ENCODE data around the gene UVSSA.
A peak's percentile ranks its signal among the peaks of the same experiment; 100 is the strongest.

UVSSA gene

GRCh38 chr4:1348014-1348513 lies 1.1 kb downstream of the UVSSA start:
- Histone ChIP-seq H3K36me3 (replicated peaks; ENCODE audit: insufficient read depth, low read length) (no peaks in the 10 kb centered on the region), H3K9me2 (replicated peaks; ENCODE audit: insufficient read depth, low read length) (no peaks in the 10 kb centered on the region), H3K79me2 (ENCODE audit: low read length) (peaks cover 8% of the 10 kb centered on the region), H3K4me2 (ENCODE audit: low read depth, low read length) (peak overlapping the region; percentile 93), H3K9me3 (replicated peaks; ENCODE audit: insufficient read depth, low read length) (no peaks in the 10 kb centered on the region), H3F3A (ENCODE audit: insufficient read depth, low read length) (peaks cover 18% of the 10 kb centered on the region), H3K4me3 (ENCODE audit: low read length) (peak overlapping the region; percentile 77), H3K4me1 (ENCODE audit: low read length) (peaks cover 4% of the 10 kb centered on the region; the same call in 1 of the 2 replicates), H3K27ac (ENCODE audit: low read length) (peak overlapping the region; percentile 79; the same call in 1 of the 2 replicates), H3K27me3 (replicated peaks; ENCODE audit: insufficient read depth, low read length) (no peaks in the 10 kb centered on the region), H3K9ac (ENCODE audit: low read length) (peak overlapping the region; percentile 85), H4K20me1 (ENCODE audit: insufficient read depth, low read length) (no peaks in the 10 kb centered on the region), H2AFZ (ENCODE audit: low read length) (peak overlapping the region; percentile 47; the same call in 1 of the 2 replicates)
- TF ChIP-seq CTCF (IDR thresholded peaks at IDR 0.05; ENCODE audit: low read length): no peak
- no peak for TF ChIP-seq EZH2 (optimal IDR thresholded peaks at IDR 0.05; ENCODE audit: low read depth, low read length)
- no peak for TF ChIP-seq EZH2phosphoT487 (IDR thresholded peaks at IDR 0.05; ENCODE audit: low read length)
- peak; percentile 5 for DNase-seq

- Histone ChIP-seq H3K9me2 (replicated peaks; ENCODE audit: insufficient read depth, low read length) (no peaks in the 10 kb centered on the region), H3F3A (ENCODE audit: insufficient read depth, low read length) (peaks cover 17% of the 10 kb centered on the region), H3K79me2 (ENCODE audit: low read length) (peaks cover 8% of the 10 kb centered on the region), H3K4me1 (ENCODE audit: low read length) (peaks cover 4% of the 10 kb centered on the region; the same call in 1 of the 2 replicates), H3K4me2 (ENCODE audit: low read depth, low read length) (no peak overlapping the region), H3K4me3 (ENCODE audit: low read length) (no peak overlapping the region), H4K20me1 (ENCODE audit: insufficient read depth, low read length) (no peaks in the 10 kb centered on the region), H2AFZ (ENCODE audit: low read length) (no peak overlapping the region), H3K27me3 (replicated peaks; ENCODE audit: insufficient read depth, low read length) (no peaks in the 10 kb centered on the region), H3K27ac (ENCODE audit: low read length) (no peak overlapping the region), H3K36me3 (replicated peaks; ENCODE audit: insufficient read depth, low read length) (no peaks in the 10 kb centered on the region), H3K9me3 (replicated peaks; ENCODE audit: insufficient read depth, low read length) (no peaks in the 10 kb centered on the region), H3K9ac (ENCODE audit: low read length) (no peak overlapping the region)
- no peak for DNase-seq
- TF ChIP-seq CTCF (IDR thresholded peaks at IDR 0.05; ENCODE audit: low read length): no peak
- TF ChIP-seq EZH2 (optimal IDR thresholded peaks at IDR 0.05; ENCODE audit: low read depth, low read length): no peak
- TF ChIP-seq EZH2phosphoT487 (IDR thresholded peaks at IDR 0.05; ENCODE audit: low read length): no peak
Measured at GRCh38 chr4:1348746-1349145, 1.7 kb downstream of the UVSSA start.

DNA sequence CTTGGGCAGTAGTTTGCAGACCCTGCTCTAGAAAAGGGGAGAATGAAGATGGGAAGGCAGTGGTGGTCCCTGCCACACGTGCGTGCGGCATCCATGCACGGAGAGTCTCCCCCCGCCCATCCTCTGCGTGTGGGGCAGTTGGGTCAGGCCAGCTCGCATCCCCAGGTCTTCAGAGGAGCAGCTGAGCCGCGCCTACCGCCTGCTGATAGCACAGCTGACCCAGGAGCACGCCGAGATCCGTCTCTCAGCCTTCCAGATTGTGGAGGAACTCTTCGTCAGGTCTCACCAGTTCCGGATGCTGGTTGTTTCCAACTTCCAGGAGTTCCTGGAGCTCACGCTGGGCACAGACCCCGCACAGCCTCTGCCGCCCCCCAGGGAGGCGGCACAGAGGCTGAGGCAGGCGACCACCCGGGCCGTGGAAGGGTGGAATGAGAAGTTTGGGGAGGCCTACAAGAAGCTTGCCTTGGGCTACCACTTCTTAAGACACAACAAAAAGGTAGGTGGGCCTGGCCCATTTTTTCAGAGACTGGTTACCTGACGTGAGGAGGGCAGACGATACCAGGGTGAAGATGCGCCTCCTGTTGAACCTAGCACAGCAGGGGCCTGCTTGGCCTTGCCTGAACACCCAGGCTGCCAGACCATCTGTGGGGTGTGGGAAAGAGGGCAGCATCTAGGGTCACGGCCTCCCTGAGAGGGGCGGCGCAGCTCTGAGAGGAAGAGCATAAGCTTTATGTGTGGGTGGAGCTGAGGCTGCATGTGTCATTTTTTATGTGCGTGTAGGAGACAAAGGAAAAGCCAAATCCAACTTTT lies 2.6 kb downstream of the UVSSA start:
- no peaks in the 10 kb centered on the region for H3K27me3 ChIP-seq (replicated peaks; ENCODE audit: insufficient read depth, low read length)
- DNase-seq: no peak
- no peak overlapping the region for H3K4me3 ChIP-seq (ENCODE audit: low read length)
- H2AFZ ChIP-seq (ENCODE audit: low read length): no peak overlapping the region
- H3K79me2 ChIP-seq (ENCODE audit: low read length): peaks cover 8% of the 10 kb centered on the region
- no peaks in the 10 kb centered on the region for H4K20me1 ChIP-seq (ENCODE audit: insufficient read depth, low read length)
- H3K36me3 ChIP-seq (replicated peaks; ENCODE audit: insufficient read depth, low read length): no peaks in the 10 kb centered on the region
- H3F3A ChIP-seq (ENCODE audit: insufficient read depth, low read length): peaks cover 15% of the 10 kb centered on the region
- TF ChIP-seq EZH2phosphoT487 (IDR thresholded peaks at IDR 0.05; ENCODE audit: low read length) (no peak), CTCF (IDR thresholded peaks at IDR 0.05; ENCODE audit: low read length) (no peak), EZH2 (optimal IDR thresholded peaks at IDR 0.05; ENCODE audit: low read depth, low read length) (no peak)
- H3K9ac ChIP-seq (ENCODE audit: low read length): no peak overlapping the region
- no peaks in the 10 kb centered on the region for H3K9me2 ChIP-seq (replicated peaks; ENCODE audit: insufficient read depth, low read length)
- no peak overlapping the region for H3K4me2 ChIP-seq (ENCODE audit: low read depth, low read length)
- no peaks in the 10 kb centered on the region for H3K9me3 ChIP-seq (replicated peaks; ENCODE audit: insufficient read depth, low read length)
- H3K27ac ChIP-seq (ENCODE audit: low read length): no peak overlapping the region
- H3K4me1 ChIP-seq (ENCODE audit: low read length): peaks cover 4% of the 10 kb centered on the region; the same call in 1 of the 2 replicates

All from MM.1S (cell line).